PC-9 (cell line): ENCODE measurements around the gene HHAT. TPM values are rescaled to one million over a fixed set of nuclear protein-coding genes. Genes with fewer than 3 reads are reported as not detected.

Experiments
- BruUV-seq: library from RNA; stranded (reverse); fragments of 400-500 nt; replicated peaks from 2 replicates; lab custom pipeline; 2021; lab: Mats Ljungman, UMichigan
- CTCF ChIA-PET: fragments of 300-600 bp; sonication (Branson Sonifier 250); formaldehyde crosslinking; loops from one replicate; lab custom pipeline; 2022; ENCODE audit warnings: antibody characterized with exemption; lab: Charles Lee
- POLR2A ChIA-PET: fragments of 300-600 bp; sonication (Branson Sonifier 250); formaldehyde crosslinking; loops from one replicate; lab custom pipeline; 2022; ENCODE audit warnings: antibody characterized with exemption; ENCODE audit not compliant: unreplicated experiment; lab: Charles Lee
- DNase-seq, 2 experiments: peaks; one replicate each; pipeline versions ENCODE4 v3.0.0 to v3.0.0-alpha.2; 2015 to 2022; ENCODE audit warnings: mixed read lengths in 1 of 2
- H2AFZ ChIP-seq: fragments of 200-600 bp; sonication (generic); 2 replicates; pipeline ENCODE4 v1.8.1; 2017; ENCODE audit warnings: antibody characterized with exemption
- H3F3A ChIP-seq: fragments of 200-600 bp; sonication (generic); 2 replicates; pipeline ENCODE4 v1.8.1; 2017; ENCODE audit warnings: antibody characterized with exemption, mild to moderate bottlenecking, low read depth; ENCODE audit not compliant: insufficient read depth
- H3K27ac ChIP-seq: fragments of 200-600 bp; sonication (generic); 2 replicates; pipeline ENCODE4 v1.6.1; 2016; ENCODE audit warnings: mixed run types
- H3K27me3 ChIP-seq: fragments of 200-600 bp; sonication (generic); 2 replicates; pipeline ENCODE4 v1.6.1; 2016; ENCODE audit warnings: low read depth, mixed run types; ENCODE audit not compliant: insufficient read depth
- H3K36me3 ChIP-seq: fragments of 200-600 bp; sonication (generic); 2 replicates; pipeline ENCODE4 v1.6.1; 2016; ENCODE audit warnings: low read depth, mixed run types
- H3K4me1 ChIP-seq: fragments of 200-600 bp; sonication (generic); replicated peaks from 2 replicates; pipeline ENCODE4 v1.6.1; 2016; ENCODE audit warnings: mixed run types; ENCODE audit not compliant: insufficient read depth
- H3K4me2 ChIP-seq: fragments of 200-600 bp; sonication (generic); 2 replicates; pipeline ENCODE4 v1.6.1; 2017; ENCODE audit warnings: mixed run types
- H3K4me3 ChIP-seq: fragments of 200-600 bp; sonication (generic); 2 replicates; pipeline ENCODE4 v1.6.1; 2016; ENCODE audit warnings: mixed run types
- H3K79me2 ChIP-seq: fragments of 200-600 bp; sonication (generic); 2 replicates; pipeline ENCODE4 v1.6.1; 2017; ENCODE audit warnings: low read depth, mixed run types
- H3K9me2 ChIP-seq: fragments of 200-600 bp; sonication (generic); 2 replicates; pipeline ENCODE4 v1.8.1; 2017; ENCODE audit warnings: mild to moderate bottlenecking; ENCODE audit not compliant: insufficient read depth
- H3K9me3 ChIP-seq: fragments of 200-600 bp; sonication (generic); 2 replicates; pipeline ENCODE4 v1.8.1; 2016; ENCODE audit warnings: low read depth; ENCODE audit not compliant: insufficient read depth
- H4K20me1 ChIP-seq: fragments of 200-600 bp; sonication (generic); 2 replicates; pipeline ENCODE4 v1.8.1; 2017; ENCODE audit not compliant: insufficient read depth
- EZH2 ChIP-seq: fragments of 200-600 bp; sonication (generic); IDR thresholded peaks from 2 replicates; pipeline ENCODE4 v1.8.0; 2017; ENCODE audit warnings: antibody characterized with exemption, low read depth
- intact Hi-C: fragments of 100-400 bp; cut with micrococcal nuclease; formaldehyde crosslinking; loops from one replicate; pipeline ENCODE4 v1.10.0; 2022; ENCODE audit not compliant: unreplicated experiment
- total RNA-seq: library from RNA; stranded (reverse); gene quantifications from 2 replicates; pipeline ENCODE4 v1.2.3, GENCODE V29; 2021
- TF ChIP-seq, protein P1 (sequence below): fragments of 200-600 bp; sonication (generic); conservative IDR thresholded peaks from 2 replicates; pipeline ENCODE4 v1.6.1; 2017; ENCODE audit warnings: mixed run types, antibody characterized with exemption, mild to moderate bottlenecking, moderate library complexity

Gene HHAT
- total RNA-seq, 1 experiment from 2014 or later, result 5.3 TPM

GRCh38 chr1:210465150-210465549 lies 136.4 kb downstream of the HHAT start:
- intact Hi-C loops, result loop anchor here (5.0 kb wide), 1 partner anchor 1187 kb away; no protein-coding TSS in a partner anchor
- Histone ChIP-seq H4K20me1 (no peaks in the 10 kb centered on the region), H3K27ac (no peak overlapping the region), H3K4me2 (no peak overlapping the region), H3K36me3 (no peaks in the 10 kb centered on the region), H3K4me1 (no peaks in the 10 kb centered on the region), H3F3A (no peaks in the 10 kb centered on the region), H3K79me2 (no peaks in the 10 kb centered on the region), H3K27me3 (no peaks in the 10 kb centered on the region), H3K4me3 (no peak overlapping the region), H2AFZ (no peak overlapping the region), H3K9me3 (no peaks in the 10 kb centered on the region), H3K9me2 (no peaks in the 10 kb centered on the region)
- ChIA-PET CTCF (no interaction called here), POLR2A (no interaction called here)
- no TSS peak for BruUV-seq
- TF ChIP-seq, protein P1, sequence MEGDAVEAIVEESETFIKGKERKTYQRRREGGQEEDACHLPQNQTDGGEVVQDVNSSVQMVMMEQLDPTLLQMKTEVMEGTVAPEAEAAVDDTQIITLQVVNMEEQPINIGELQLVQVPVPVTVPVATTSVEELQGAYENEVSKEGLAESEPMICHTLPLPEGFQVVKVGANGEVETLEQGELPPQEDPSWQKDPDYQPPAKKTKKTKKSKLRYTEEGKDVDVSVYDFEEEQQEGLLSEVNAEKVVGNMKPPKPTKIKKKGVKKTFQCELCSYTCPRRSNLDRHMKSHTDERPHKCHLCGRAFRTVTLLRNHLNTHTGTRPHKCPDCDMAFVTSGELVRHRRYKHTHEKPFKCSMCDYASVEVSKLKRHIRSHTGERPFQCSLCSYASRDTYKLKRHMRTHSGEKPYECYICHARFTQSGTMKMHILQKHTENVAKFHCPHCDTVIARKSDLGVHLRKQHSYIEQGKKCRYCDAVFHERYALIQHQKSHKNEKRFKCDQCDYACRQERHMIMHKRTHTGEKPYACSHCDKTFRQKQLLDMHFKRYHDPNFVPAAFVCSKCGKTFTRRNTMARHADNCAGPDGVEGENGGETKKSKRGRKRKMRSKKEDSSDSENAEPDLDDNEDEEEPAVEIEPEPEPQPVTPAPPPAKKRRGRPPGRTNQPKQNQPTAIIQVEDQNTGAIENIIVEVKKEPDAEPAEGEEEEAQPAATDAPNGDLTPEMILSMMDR, result no peak
- TF ChIP-seq EZH2, result no peak
- no peak for DNase-seq

GRCh38 chr1:210467440-210468043 lies 138.8 kb downstream of the HHAT start:
- Histone ChIP-seq H3K79me2 (no peaks in the 10 kb centered on the region), H3K4me1 (no peaks in the 10 kb centered on the region), H3K27me3 (no peaks in the 10 kb centered on the region), H3K4me2 (no peak overlapping the region), H3K36me3 (no peaks in the 10 kb centered on the region), H3F3A (no peaks in the 10 kb centered on the region), H4K20me1 (no peaks in the 10 kb centered on the region), H3K9me2 (no peaks in the 10 kb centered on the region), H3K27ac (no peak overlapping the region), H2AFZ (no peak overlapping the region), H3K4me3 (no peak overlapping the region), H3K9me3 (no peaks in the 10 kb centered on the region)
- no TSS peak for BruUV-seq
- POLR2A ChIA-PET, result no interaction called here
- CTCF ChIA-PET, result no interaction called here
- intact Hi-C loops, result loop anchor here (5.0 kb wide), 1 partner anchor 1185 kb away; no protein-coding TSS in a partner anchor
- no peak for DNase-seq
- TF ChIP-seq EZH2, result no peak
- TF ChIP-seq, protein P1, result no peak

- H4K20me1 ChIP-seq, result no peaks in the 10 kb centered on the region
- CTCF ChIA-PET, result no interaction called here
- no peaks in the 10 kb centered on the region for H3K79me2 ChIP-seq
- no TSS peak for BruUV-seq
- no peak for TF ChIP-seq EZH2
- TF ChIP-seq, protein P1, result no peak
- no peak for DNase-seq
- H3K4me1 ChIP-seq, result no peaks in the 10 kb centered on the region
- intact Hi-C loops, result loop anchor here (5.0 kb wide), 1 partner anchor 1183 kb away; no protein-coding TSS in a partner anchor
- H3F3A ChIP-seq, result no peaks in the 10 kb centered on the region
- H3K9me3 ChIP-seq, result no peaks in the 10 kb centered on the region
- no peak overlapping the region for H3K27ac ChIP-seq
- no peak overlapping the region for H3K4me3 ChIP-seq
- H3K4me2 ChIP-seq, result no peak overlapping the region
- H3K36me3 ChIP-seq, result no peaks in the 10 kb centered on the region
- no peak overlapping the region for H2AFZ ChIP-seq
- H3K9me2 ChIP-seq, result no peaks in the 10 kb centered on the region
- POLR2A ChIA-PET, result no interaction called here
- H3K27me3 ChIP-seq, result no peaks in the 10 kb centered on the region
Measured at GRCh38 chr1:210469441-210469840, 140.7 kb downstream of the HHAT start.
